K562 (cell line): ENCODE data around the gene GSDME. TPM values are rescaled to one million over a fixed set of nuclear protein-coding genes. Genes with fewer than 3 reads are reported as not detected.

Experiments
- ATAC-seq: fragments of 200-7000 bp; cut with Tn5 transposase; 3 replicates; pipeline ENCODE4 v1.9.1; 2020; ENCODE audit warnings: moderate library complexity
- BruUV-seq: library from RNA; stranded (reverse); fragments of 400-500 nt; replicated peaks from 2 replicates; lab custom pipeline; 2021; lab: Mats Ljungman, UMichigan
- CTCF ChIA-PET: fragments of 300-600 bp; formaldehyde crosslinking; extraction: SDS; loops from one replicate; lab custom pipeline; 2021; ENCODE audit warnings: low intra/inter-chr PET ratio; lab: Yijun Ruan, JAX
- POLR2A ChIA-PET: fragments of 300-600, 350-650 bp; sonication (Branson Sonifier 250); formaldehyde crosslinking; extraction: SDS; loops from one replicate; lab custom pipeline; 2021; ENCODE audit warnings: antibody characterized with exemption, inconsistent platforms; lab: Yijun Ruan, JAX
- DNase-seq, 4 experiments: peaks; one replicate each; pipeline versions ENCODE4 v3.0.0 to v3.0.0-alpha.2; 2011 to 2018; ENCODE audit warnings: low spot score in 3 of 4, mixed read lengths in 3 of 4; ENCODE audit errors: extremely low read depth in 1 of 4
- FAIRE-seq: peaks from 2 replicates; lab custom pipeline; 2011; peaks lifted over from hg19 to GRCh38; lab: Jason Lieb, UNC
- H2AFZ ChIP-seq: 2 replicates; pipeline ENCODE4 v1.6.0; 2011; ENCODE audit warnings: low read depth, low read length, control low read depth, inconsistent platforms
- H3K27ac ChIP-seq: fragments of 200-600 bp; 3 replicates; pipeline ENCODE4 v1.8.0; 2011; ENCODE audit warnings: low read depth, mild to moderate bottlenecking, control low read depth, inconsistent platforms, low read length, moderate library complexity, mixed read lengths; ENCODE audit errors: extremely low read depth
- H3K27me3 ChIP-seq, 2 experiments: fragments of 300-600 bp in 1 of 2; 2 replicates in 1 of 2; 3 replicates in 1 of 2; pipeline versions ENCODE4 v1.6.0 to v1.8.0; 2011; ENCODE audit warnings: inconsistent platforms in 2 of 2, low read length in 2 of 2, mild to moderate bottlenecking in 1 of 2, mixed read lengths in 1 of 2, moderate library complexity in 1 of 2; ENCODE audit not compliant: control insufficient read depth in 2 of 2, insufficient read depth in 2 of 2
- H3K36me3 ChIP-seq: fragments of 300-600 bp; 3 replicates; pipeline ENCODE4 v1.8.0; 2011; ENCODE audit warnings: mild to moderate bottlenecking, low read length, inconsistent platforms; ENCODE audit not compliant: control insufficient read depth, insufficient read depth
- H3K4me1 ChIP-seq, 2 experiments: fragments of 200-600 bp in 1 of 2; replicated peaks in 1 of 2; 2 replicates in 1 of 2; 3 replicates in 1 of 2; pipeline versions ENCODE4 v1.5.1 to v1.8.0; 2011; ENCODE audit warnings: inconsistent platforms in 2 of 2, low read length in 2 of 2, mild to moderate bottlenecking in 1 of 2, mixed read lengths in 1 of 2, moderate library complexity in 1 of 2; ENCODE audit not compliant: control insufficient read depth in 2 of 2, insufficient read depth in 2 of 2
- H3K4me2 ChIP-seq: 2 replicates; pipeline ENCODE4 v1.6.1; 2011; ENCODE audit warnings: low read length, control low read depth, inconsistent platforms, mixed read lengths; ENCODE audit not compliant: insufficient read depth
- H3K4me3 ChIP-seq: fragments of 200-600 bp; sonication (generic), shearing (Covaris generic); 2 replicates; pipeline ENCODE4 v1.5.1; 2016; ENCODE audit warnings: control low read depth, inconsistent platforms
- H3K79me2 ChIP-seq: fragments of 200-600 bp; 3 replicates; pipeline ENCODE4 v1.8.0; 2011; ENCODE audit warnings: low read length, inconsistent platforms; ENCODE audit not compliant: control insufficient read depth, insufficient read depth
- H3K9ac ChIP-seq, 2 experiments: 2 replicates each; pipeline versions ENCODE4 v1.6.0 to v1.6.1; 2011; ENCODE audit warnings: low read depth in 2 of 2, low read length in 2 of 2, control low read depth in 1 of 2, inconsistent platforms in 1 of 2, mild to moderate bottlenecking in 1 of 2, mixed read lengths in 1 of 2; ENCODE audit not compliant: insufficient read depth in 1 of 2
- H3K9me1 ChIP-seq: one replicate; pipeline ENCODE4 v1.6.0; 2011; ENCODE audit warnings: inconsistent platforms, mild to moderate bottlenecking, low read length, moderate library complexity; ENCODE audit not compliant: control insufficient read depth, insufficient read depth
- H3K9me3 ChIP-seq: replicated peaks from 2 replicates; pipeline ENCODE4 v1.5.1; 2011; ENCODE audit warnings: low read depth, low read length, inconsistent platforms; ENCODE audit not compliant: control insufficient read depth, insufficient read depth
- H4K20me1 ChIP-seq: replicated peaks from 2 replicates; pipeline ENCODE4 v1.6.1; 2011; ENCODE audit warnings: low read length, inconsistent platforms, mixed read lengths; ENCODE audit not compliant: control insufficient read depth, insufficient read depth
- ATF6 ChIP-seq: sonication (generic); formaldehyde crosslinking; IDR thresholded peaks from 2 replicates; pipeline ENCODE4 v1.4.0; 2020; ENCODE audit warnings: mild to moderate bottlenecking, missing genetic modification reagents
- CCNT2 ChIP-seq: IDR thresholded peaks from 2 replicates; pipeline ENCODE4 v1.6.1; 2011; ENCODE audit warnings: borderline replicate concordance, low read depth, mild to moderate bottlenecking, moderate library complexity, mixed read lengths, low read length; ENCODE audit not compliant: insufficient read length; ENCODE audit errors: extremely low read depth
- E2F3 ChIP-seq: fragments of 250-450 bp; sonication (Bioruptor Pico); IDR thresholded peaks from 2 replicates; pipeline ENCODE4 v1.4.0; 2020; ENCODE audit warnings: mild to moderate bottlenecking
- GTF2A2 ChIP-seq: IDR thresholded peaks from 2 replicates; pipeline ENCODE4 v1.6.1; 2016; ENCODE audit warnings: mild to moderate bottlenecking, missing genetic modification characterization, missing compliant biosample characterization
- HDAC6 ChIP-seq: IDR thresholded peaks from 2 replicates; pipeline ENCODE4 v1.6.1; 2012; ENCODE audit warnings: low read depth, mild to moderate bottlenecking, control low read depth, inconsistent platforms, low read length, moderate library complexity
- IRF9 ChIP-seq: fragments of 450-650 bp; IDR thresholded peaks from 2 replicates; pipeline ENCODE4 v1.6.1; 2016; ENCODE audit warnings: missing biosample characterization, missing genetic modification characterization
- MITF ChIP-seq: IDR thresholded peaks from 2 replicates; pipeline ENCODE4 v1.6.1; 2014; ENCODE audit warnings: antibody characterized with exemption
- NRF1 ChIP-seq, 2 experiments: fragments of 450-650 bp; IDR thresholded peaks in 1 of 2; conservative IDR thresholded peaks in 1 of 2; 2 replicates each; pipeline ENCODE4 v1.6.1; 2014; ENCODE audit warnings: mild to moderate bottlenecking in 2 of 2
- PRMT5 ChIP-seq: sonication (generic); formaldehyde crosslinking; IDR thresholded peaks from 2 replicates; pipeline ENCODE4 v1.5.0; 2020; ENCODE audit warnings: missing genetic modification reagents
- SNRNP70 ChIP-seq: fragments of 200-400 bp; formaldehyde crosslinking; optimal IDR thresholded peaks from 2 replicates; pipeline ENCODE3; 2017; ENCODE audit warnings: low read depth, low read length
- SP1 ChIP-seq: sonication (generic); formaldehyde crosslinking; IDR thresholded peaks from 2 replicates; pipeline ENCODE4 v1.8.1; 2022; ENCODE audit warnings: mild to moderate bottlenecking, missing genetic modification reagents
- SREBF1 ChIP-seq: fragments of 150-350 bp; IDR thresholded peaks from 2 replicates; pipeline ENCODE4 v1.6.1; 2014; ENCODE audit warnings: antibody characterized with exemption, low read depth, low read length, borderline replicate concordance
- ZNF449 ChIP-seq: fragments of 250-450 bp; sonication (Bioruptor Pico); IDR thresholded peaks from 2 replicates; pipeline ENCODE4 v1.8.0; 2022; ENCODE audit warnings: moderate library complexity, mild to moderate bottlenecking, inconsistent platforms
- WGBS: fragments of 100-300 bp; shearing (Covaris generic); methylation state at CpG from one replicate; pipeline ENCODE4 v1.1.6; 2016; ENCODE audit warnings: low coverage, mixed read lengths; ENCODE audit not compliant: insufficient coverage; ENCODE audit errors: missing lambda C conversion rate; 5-methylcytosine and 5-hydroxymethylcytosine counted together
- in situ Hi-C: fragments of 300-500 bp; cut with MboI; formaldehyde crosslinking; loops from 4 replicates; pipeline ENCODE4 v1.15.0; 2018; ENCODE audit warnings: inconsistent platforms, mixed read lengths
- intact Hi-C: fragments of 100-400 bp; cut with micrococcal nuclease; formaldehyde crosslinking; loops from 2 replicates; pipeline ENCODE4 v1.14.2; 2022
- polyA plus RNA-seq, 8 experiments: library from polyadenylated mRNA; depleted of rRNA in 4 of 8; stranded (reverse) in 5 of 8; unstranded in 3 of 8; fragments of >200 nt; fragmentation: Nextera tagmentation in 2 of 8; fragmentation: Illumina TruSeq in 1 of 8; extraction: Ambion mirVana in 2 of 8; extraction: Trizol in 1 of 8; gene quantifications; 2 replicates each; pipeline versions ENCODE4 v1.2.1 to v1.2.3, GENCODE V29; 2011 to 2014; ENCODE audit warnings: inconsistent platforms in 1 of 8, missing spikeins in 1 of 8
- total RNA-seq, 7 experiments: library from RNA; depleted of rRNA in 6 of 7; stranded (reverse); fragments of >200 nt in 6 of 7; fragmentation: Illumina TruSeq in 2 of 7; extraction: Trizol in 2 of 7; gene quantifications; 2 replicates each; pipeline versions ENCODE4 v1.2.1 to v1.2.3, GENCODE V29; 2011 to 2021; ENCODE audit warnings: low replicate concordance in 1 of 7

GSDME gene
- total and polyA plus RNA-seq, 9 of the 15 experiments (the other 6 are each of a cell fraction or from before 2014, with no cell fraction given) = 0.37 to 1.9 (median 0.62) TPM

GRCh38 chr7:24702755-24703154 is 54.5 kb downstream of the GSDME start:
- Histone ChIP-seq H3K9ac (no peak overlapping the region), H3K9me3 (no peaks in the 10 kb centered on the region), H3K4me2 (no peak overlapping the region), H4K20me1 (no peaks in the 10 kb centered on the region), H3K36me3 (no peaks in the 10 kb centered on the region), H3K9me1 (no peaks in the 10 kb centered on the region), H3K4me1 (peaks cover 0 to 3% of the 10 kb centered on the region in 2 experiments; a peak in 1 of 5 replicates), H2AFZ (no peak overlapping the region), H3K79me2 (no peaks in the 10 kb centered on the region), H3K4me3 (no peak overlapping the region), H3K27ac (no peak overlapping the region), H3K27me3 (no peaks in the 10 kb centered on the region)
- TF ChIP-seq SNRNP70 = no peak
- no peak for TF ChIP-seq SP1 (CRISPR knock-in tag)
- TF ChIP-seq ATF6 = no peak
- TF ChIP-seq HDAC6 = no peak
- TF ChIP-seq PRMT5 (CRISPR knock-in tag) = no peak
- TF ChIP-seq MITF = no peak
- no peak for TF ChIP-seq GTF2A2
- no peak for TF ChIP-seq IRF9 (tag)
- no peak for TF ChIP-seq SREBF1
- TF ChIP-seq ZNF449 (CRISPR knock-in tag) = no peak
- no peak for TF ChIP-seq CCNT2
- TF ChIP-seq E2F3 (CRISPR knock-in tag) = no peak
- TF ChIP-seq NRF1 (conservative IDR thresholded peaks at IDR 0.05 in 1 of 2, IDR thresholded peaks at IDR 0.05 in 1 of 2) = no peak
- ATAC-seq (no peak), DNase-seq (no peak), FAIRE-seq (no peak)
- in situ Hi-C loops = no loop called here
- WGBS = 81% methylated on average over 2 of the region's 2 CpGs
- BruUV-seq = no TSS peak
- intact Hi-C loops = no loop called here
- CTCF ChIA-PET = no interaction called here
- POLR2A ChIA-PET = interaction anchor here (1.6 to 2.8 kb wide), 2 partner anchors 8 to 15 kb away, joined by 3 to 8 read pairs; no protein-coding TSS in a partner anchor
